Body of pancreas (tissue), 4 donors: ENCODE results near the gene FOXO6.

Source experiments
- POLR2A ChIP-seq, 3 donors: fragments of 450-650 bp; IDR thresholded peaks; one replicate each; pipeline ENCODE4 v1.6.1; 2016; ENCODE audit warnings: antibody characterized with exemption in 3 of 3, mild to moderate bottlenecking in 2 of 3
- TF ChIP-seq, protein P1 (sequence below), 7 experiments: fragments of 450-650 bp in 4 of 7; fragments of 200-600 bp in 3 of 7; sonication (generic) in 3 of 7; IDR thresholded peaks; one replicate each; pipeline ENCODE4 v1.5.1; 2016 to 2019; ENCODE audit warnings: antibody characterized with exemption in 7 of 7

DNA sequence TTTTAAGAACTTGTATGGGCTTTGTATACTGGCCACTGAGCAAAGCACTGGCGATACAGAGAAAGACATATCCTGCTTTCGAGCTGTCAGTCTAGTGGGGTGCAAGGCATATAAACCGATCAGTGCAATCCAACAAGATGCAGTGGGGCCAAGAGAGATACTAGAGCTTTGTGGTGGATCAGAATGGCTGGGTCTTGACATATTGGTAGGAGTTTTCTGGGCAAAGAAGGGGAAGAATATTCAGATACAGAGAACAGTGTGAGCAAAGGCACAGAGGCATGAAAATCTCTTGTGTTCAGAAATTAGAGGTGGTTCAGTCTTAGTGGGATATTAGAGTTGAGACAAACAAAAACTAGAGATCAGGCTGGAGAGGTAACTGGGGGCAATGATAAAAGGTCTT, 49.2 kb downstream of the FOXO6 start:
- TF ChIP-seq POLR2A (IDR thresholded peaks at IDR 0.05): no peak
- TF ChIP-seq, protein P1, sequence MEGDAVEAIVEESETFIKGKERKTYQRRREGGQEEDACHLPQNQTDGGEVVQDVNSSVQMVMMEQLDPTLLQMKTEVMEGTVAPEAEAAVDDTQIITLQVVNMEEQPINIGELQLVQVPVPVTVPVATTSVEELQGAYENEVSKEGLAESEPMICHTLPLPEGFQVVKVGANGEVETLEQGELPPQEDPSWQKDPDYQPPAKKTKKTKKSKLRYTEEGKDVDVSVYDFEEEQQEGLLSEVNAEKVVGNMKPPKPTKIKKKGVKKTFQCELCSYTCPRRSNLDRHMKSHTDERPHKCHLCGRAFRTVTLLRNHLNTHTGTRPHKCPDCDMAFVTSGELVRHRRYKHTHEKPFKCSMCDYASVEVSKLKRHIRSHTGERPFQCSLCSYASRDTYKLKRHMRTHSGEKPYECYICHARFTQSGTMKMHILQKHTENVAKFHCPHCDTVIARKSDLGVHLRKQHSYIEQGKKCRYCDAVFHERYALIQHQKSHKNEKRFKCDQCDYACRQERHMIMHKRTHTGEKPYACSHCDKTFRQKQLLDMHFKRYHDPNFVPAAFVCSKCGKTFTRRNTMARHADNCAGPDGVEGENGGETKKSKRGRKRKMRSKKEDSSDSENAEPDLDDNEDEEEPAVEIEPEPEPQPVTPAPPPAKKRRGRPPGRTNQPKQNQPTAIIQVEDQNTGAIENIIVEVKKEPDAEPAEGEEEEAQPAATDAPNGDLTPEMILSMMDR (IDR thresholded peaks at IDR 0.05): no peak
